ENCODE results near the gene GLA.

Gene GLA

GRCh38 chrX:101407748-101408531, at the start of gene GLA, which contains the start of gene HNRNPH2:
TSS of gene GLA (minus strand) at chrX:101407925. CDS start at chrX:101407903, 22 bp downstream.
TSS of gene HNRNPH2 (plus strand) at chrX:101408222. CDS start at chrX:101411989, 3,767 bp downstream.
- peak; percentile 67 for DNase-seq (ENCODE audit: low read depth)

DNA sequence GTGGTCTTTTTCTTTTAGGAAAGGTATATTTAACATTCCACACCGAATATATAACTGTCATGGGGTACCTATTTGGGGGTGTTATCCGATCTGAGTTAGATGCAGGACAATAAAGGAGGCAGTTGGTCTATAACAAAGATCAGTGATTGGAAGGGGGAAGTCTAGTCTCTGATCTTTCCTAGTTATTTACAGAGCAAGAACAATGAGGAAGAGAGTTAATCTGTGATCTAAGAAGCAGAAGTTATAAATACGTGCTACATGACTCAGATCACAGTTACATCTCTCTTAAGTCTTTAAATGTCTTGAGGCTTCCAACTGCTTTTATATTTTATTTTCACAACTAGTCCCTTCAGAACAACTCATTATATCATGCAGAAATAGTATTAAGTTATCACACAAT, 44.3 kb upstream of the GLA start:
- no peak for DNase-seq (ENCODE audit: low read depth)

DNA sequence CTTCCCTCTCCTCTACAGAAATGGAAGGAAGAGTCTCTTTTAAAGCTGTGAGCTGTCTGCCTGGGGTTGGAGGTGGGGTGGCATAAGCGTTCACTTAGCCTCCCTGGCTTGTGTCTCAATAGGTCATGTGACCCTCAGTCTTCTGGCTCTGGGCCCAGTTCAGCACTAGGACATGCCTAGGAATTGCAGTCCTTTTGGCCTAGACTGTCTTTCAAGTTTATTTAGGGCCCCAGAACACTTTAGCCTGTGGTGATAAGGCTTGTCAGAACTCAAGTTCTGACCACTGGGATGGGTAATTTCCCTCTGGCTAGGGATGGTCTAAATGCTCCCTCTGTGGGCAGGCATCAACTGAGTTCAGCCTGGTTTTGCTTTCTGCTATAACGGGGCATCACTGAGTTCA, 43.2 kb upstream of the GLA start:
- no peak for DNase-seq (ENCODE audit: low read depth)

GRCh38 chrX:101450085-101450484, 42.4 kb upstream of the GLA start:
- no peak for DNase-seq (ENCODE audit: low read depth)

DNA sequence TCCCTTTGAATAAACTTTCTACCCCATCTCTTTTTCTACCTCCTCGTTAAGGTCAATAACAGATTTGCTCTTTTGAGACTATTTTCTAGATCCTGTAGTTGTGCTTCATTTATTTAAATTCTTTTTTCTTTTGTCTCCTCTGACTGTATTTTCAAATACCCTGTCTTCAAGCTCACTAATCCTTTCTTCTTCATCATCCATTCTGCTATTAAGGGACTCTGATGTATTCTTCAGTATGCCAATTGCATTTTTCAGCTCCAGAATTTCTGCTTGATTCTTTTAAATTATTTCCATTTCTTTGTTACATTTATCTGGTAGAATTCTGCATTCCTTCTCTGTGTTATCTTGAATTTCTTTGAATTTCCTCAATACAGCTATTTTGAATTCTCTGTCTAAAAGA, 41.6 kb upstream of the GLA start:
- DNase-seq (ENCODE audit: low read depth): no peak

GRCh38 chrX:101442085-101442484, 34.4 kb upstream of the GLA start:
- no peak for DNase-seq (ENCODE audit: low read depth)

DNA sequence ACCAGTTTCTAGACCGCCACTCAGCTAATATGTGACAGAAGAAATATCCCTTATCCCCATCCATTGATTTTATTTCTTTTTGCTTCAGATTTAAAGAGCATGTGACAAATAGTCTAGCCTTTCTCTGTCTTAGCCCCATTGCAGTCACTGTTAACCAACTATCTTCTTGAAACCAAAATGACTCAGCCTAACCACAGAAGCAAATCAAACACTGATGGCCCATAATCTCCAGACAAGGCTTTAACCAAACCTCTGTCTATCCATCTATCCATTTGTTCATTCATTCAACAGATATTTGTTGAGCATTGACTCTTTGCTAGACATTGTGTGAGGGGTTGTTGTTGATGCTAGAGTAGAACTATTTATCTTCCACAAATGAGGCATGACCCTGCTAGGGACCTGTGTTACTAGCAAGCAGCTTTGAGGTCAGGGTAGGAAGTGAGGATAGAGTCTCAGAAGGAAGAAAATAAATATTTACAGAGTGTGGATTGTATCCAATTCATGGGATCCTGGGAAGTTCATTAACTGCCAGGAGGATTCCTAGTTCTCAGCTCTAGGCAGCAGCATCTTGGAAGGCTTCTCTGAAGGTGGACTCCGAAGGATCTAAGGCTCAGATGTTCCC, 22.8 kb upstream of the GLA start:
- no peak for DNase-seq (ENCODE audit: low read depth)

GRCh38 chrX:101429934-101430333, 22.2 kb upstream of the GLA start:
- no peak for DNase-seq (ENCODE audit: low read depth)

GRCh38 chrX:101427954-101428353, 20.2 kb upstream of the GLA start:
- DNase-seq (ENCODE audit: low read depth): no peak

GRCh38 chrX:101419489-101419888, 11.8 kb upstream of the GLA start:
- DNase-seq (ENCODE audit: low read depth): no peak

GRCh38 chrX:101417981-101418841, 10.5 kb upstream of the GLA start:
- DNase-seq (ENCODE audit: low read depth): peak; percentile 3

DNA sequence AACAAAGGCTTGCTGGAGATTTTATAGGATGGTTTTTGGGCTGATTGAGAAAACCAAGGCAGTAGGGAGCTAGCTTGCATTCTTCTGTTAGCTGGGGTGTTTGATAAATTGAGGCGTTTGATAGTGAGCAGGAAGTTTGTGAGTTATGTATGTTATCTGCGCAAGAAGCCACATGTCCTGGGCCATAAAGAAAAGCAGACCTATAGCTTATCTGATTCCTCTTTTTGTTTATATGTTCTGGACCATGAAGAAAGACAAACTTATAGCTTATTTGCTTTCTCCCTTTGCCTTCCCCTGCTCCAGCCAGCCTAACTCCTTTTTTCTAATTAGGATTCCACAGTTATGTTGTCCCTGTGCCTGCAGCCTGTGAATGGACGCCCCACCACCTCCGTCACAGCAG, 9.5 kb upstream of the GLA start:
- DNase-seq (ENCODE audit: low read depth): no peak

GRCh38 chrX:101416691-101417090, 9.0 kb upstream of the GLA start:
- no peak for DNase-seq (ENCODE audit: low read depth)

- no peak for DNase-seq (ENCODE audit: low read depth)
These were observed 7.7 kb upstream of the GLA start for GRCh38 chrX:101415180-101416145.

GRCh38 chrX:101411984-101412383, 4.3 kb upstream of the GLA start:
- DNase-seq (ENCODE audit: low read depth): no peak

DNA sequence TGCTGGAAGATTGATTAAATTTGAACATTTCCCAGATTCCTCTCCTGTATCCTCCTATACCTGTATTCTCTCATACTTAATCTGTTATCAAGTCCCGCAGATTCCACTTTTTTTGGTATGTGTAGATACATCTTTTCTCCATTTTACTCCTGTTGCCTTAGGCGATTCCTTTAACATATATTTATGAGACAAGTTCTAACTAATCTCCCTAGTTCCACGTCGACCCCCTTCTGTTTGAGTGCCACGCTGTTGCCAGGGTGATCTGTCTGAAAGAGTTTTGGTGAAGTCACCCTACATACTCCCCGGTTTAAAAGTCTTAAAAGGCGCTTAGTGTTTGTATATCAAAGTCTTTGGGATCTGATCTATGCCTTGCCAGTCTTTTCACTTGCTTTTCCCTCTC, 2.7 kb upstream of the GLA start:
- no peak for DNase-seq (ENCODE audit: low read depth)

- DNase-seq (ENCODE audit: low read depth): no peak
These were observed 1.3 kb upstream of the GLA start for GRCh38 chrX:101409043-101409442.

DNA sequence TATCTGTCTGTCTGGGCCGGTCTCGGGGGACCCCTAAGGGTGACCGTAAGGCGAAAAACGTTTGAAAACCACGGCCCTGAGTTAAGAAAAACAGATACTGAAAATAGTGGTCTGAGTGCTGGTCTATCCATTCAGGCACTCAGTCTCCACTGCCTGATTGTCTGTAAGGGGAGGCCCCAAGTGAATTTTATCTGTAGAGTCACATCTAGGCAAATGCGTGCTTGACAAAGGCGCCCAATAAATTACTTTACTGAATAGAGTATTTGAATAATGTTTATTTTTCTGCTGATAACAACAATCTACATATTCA, 762 bp upstream of the GLA start:
- DNase-seq (ENCODE audit: low read depth): no peak

DNA sequence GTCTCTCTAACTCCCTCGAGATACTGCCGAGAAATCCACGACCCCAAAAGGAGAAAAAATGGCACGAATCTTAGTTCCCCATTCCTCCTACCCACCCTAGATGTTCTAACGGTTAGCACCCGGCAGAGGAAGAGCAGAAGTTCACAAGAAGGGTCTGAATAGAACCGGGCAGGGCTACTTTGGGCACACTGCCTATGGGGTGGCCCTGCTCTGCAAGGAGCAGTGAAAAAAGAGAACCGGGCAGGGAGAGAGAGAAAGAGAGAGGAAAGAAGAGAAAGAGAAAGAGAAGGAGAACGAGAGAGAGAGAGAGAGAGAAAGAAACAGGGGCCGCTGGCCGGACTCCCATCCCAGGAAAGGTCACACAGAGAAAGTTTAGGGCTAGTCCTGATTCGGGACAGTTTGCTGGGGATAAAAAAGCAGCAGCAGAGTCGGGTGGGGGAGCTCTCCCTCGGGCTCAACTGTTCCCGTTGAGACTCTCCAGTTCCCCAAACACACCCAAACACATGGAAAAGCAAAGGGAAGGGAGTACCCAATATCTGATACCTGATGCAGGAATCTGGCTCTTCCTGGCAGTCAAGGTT, 468 bp downstream of the GLA start:
- no peak for DNase-seq (ENCODE audit: low read depth)

DNA sequence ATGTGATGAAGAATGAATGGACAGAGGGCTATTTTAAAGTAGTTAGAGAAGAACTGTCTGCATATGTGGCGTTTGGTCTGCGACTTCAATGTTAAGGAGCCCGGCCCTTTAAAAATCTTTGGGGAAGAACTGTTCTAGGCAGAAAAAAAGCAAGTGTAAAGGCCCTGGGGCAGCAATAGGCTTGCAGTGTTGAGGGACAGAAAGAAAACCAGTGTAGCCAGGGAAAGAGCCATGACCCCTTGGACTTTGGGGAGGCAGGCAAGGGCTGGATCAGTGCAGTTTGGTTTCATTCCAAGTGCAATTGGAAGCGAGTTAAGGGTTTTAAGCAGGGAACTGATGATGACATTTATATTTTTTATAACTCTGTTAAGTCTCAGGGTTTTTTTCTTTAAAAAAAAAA, 7.9 kb downstream of the GLA start:
- DNase-seq (ENCODE audit: low read depth): no peak

DNA sequence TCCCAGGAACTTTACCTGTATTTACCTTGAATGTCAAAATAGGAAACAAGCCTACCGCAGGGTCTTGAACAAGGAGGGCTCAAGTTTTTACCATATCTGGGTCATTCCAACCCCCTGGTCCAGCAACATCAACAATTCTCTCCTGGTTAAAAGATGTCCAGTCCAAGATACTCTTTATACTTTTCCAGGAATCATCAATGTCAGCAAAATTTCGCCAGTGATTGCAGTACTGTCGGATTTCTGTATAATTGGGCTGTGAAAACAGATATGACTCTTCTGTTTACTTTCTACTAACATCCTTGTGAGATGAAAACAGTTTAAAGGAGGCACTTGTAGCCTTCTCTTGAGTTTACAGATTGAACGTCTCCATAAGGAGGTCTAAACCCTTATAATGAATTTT, 9.0 kb downstream of the GLA start:
- DNase-seq (ENCODE audit: low read depth): no peak

Data from stimulated activated CD8-positive, alpha-beta memory T cell treated with anti-CD3 and anti-CD28 coated beads, Interleukin-12 subunit alpha, Interleukin-12 subunit beta, amount 100 ng/mL, for 4 hours (primary cell).